ENCODE measurements around the gene UPK3B.
"Not testable (repeated sequence)": the region's sequence is repeated elsewhere in the genome, so short reads cannot be mapped to it uniquely, and the experiment has no call there.

The UPK3B gene

GRCh38 chr7:76492139-76492538 lies 18.2 kb upstream of the UPK3B start:
- DNase-seq, result not testable (repeated sequence)

- not testable (repeated sequence) for DNase-seq
These were observed 14.6 kb upstream of the UPK3B start for GRCh38 chr7:76495717-76496116.

- DNase-seq, result not testable (repeated sequence)
These were observed 12.3 kb upstream of the UPK3B start for GRCh38 chr7:76497918-76498582.

GRCh38 chr7:76498583-76499200 lies 11.7 kb upstream of the UPK3B start:
- DNase-seq, result not testable (repeated sequence)

GRCh38 chr7:76499201-76499923 lies 11.0 kb upstream of the UPK3B start:
- DNase-seq, result not testable (repeated sequence)

GRCh38 chr7:76499924-76500241 lies 10.5 kb upstream of the UPK3B start:
- DNase-seq, result not testable (repeated sequence)

- DNase-seq, result not testable (repeated sequence)
These were observed 8.1 kb upstream of the UPK3B start for GRCh38 chr7:76502224-76502623.

GRCh38 chr7:76502836-76503235 lies 7.5 kb upstream of the UPK3B start:
- not testable (repeated sequence) for DNase-seq

GRCh38 chr7:76503244-76503643 lies 7.1 kb upstream of the UPK3B start:
- not testable (repeated sequence) for DNase-seq

- not testable (repeated sequence) for DNase-seq
These were observed 5.8 kb upstream of the UPK3B start for GRCh38 chr7:76504351-76505167.

- no peak for DNase-seq
These were observed 4.9 kb upstream of the UPK3B start for GRCh38 chr7:76505168-76506080.

- no peak for DNase-seq
These were observed 4.3 kb upstream of the UPK3B start for GRCh38 chr7:76506081-76506440.

GRCh38 chr7:76506643-76507042 lies 3.7 kb upstream of the UPK3B start:
- DNase-seq, result not testable (repeated sequence)

GRCh38 chr7:76507723-76508406 lies 2.5 kb upstream of the UPK3B start:
- DNase-seq, result no peak

- DNase-seq, result not testable (repeated sequence)
These were observed 1.0 kb downstream of the UPK3B start for GRCh38 chr7:76511200-76511910.

- DNase-seq, result not testable (repeated sequence)
These were observed 1.8 kb downstream of the UPK3B start for GRCh38 chr7:76511911-76512885.

GRCh38 chr7:76512941-76513816 lies 2.8 kb downstream of the UPK3B start:
- no peak for DNase-seq

Measured in NCI-H2029 treated with DMSO at 0.1 percent for 48 hours (cell line).